Cerebellar nuclear complex (tissue), 1 donor: ENCODE data around the gene NOSTRIN.
"Not testable (repeated sequence)": the region's sequence is repeated elsewhere in the genome, so short reads cannot be mapped to it uniquely, and the experiment has no call there.

Source experiments
- DNase-seq, 2 experiments: peaks; one replicate each; lab custom pipeline; 2025; lab: John Stamatoyannopoulos, UW

The NOSTRIN gene, protein sequence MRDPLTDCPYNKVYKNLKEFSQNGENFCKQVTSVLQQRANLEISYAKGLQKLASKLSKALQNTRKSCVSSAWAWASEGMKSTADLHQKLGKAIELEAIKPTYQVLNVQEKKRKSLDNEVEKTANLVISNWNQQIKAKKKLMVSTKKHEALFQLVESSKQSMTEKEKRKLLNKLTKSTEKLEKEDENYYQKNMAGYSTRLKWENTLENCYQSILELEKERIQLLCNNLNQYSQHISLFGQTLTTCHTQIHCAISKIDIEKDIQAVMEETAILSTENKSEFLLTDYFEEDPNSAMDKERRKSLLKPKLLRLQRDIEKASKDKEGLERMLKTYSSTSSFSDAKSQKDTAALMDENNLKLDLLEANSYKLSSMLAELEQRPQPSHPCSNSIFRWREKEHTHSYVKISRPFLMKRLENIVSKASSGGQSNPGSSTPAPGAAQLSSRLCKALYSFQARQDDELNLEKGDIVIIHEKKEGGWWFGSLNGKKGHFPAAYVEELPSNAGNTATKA

GRCh38 chr2:168801961-168802858, at the start of gene NOSTRIN:
Gene NOSTRIN, plus strand, starts transcription at chr2:168802637. Its CDS starts 10 bp downstream, at chr2:168802647.
- no peak for DNase-seq

DNA sequence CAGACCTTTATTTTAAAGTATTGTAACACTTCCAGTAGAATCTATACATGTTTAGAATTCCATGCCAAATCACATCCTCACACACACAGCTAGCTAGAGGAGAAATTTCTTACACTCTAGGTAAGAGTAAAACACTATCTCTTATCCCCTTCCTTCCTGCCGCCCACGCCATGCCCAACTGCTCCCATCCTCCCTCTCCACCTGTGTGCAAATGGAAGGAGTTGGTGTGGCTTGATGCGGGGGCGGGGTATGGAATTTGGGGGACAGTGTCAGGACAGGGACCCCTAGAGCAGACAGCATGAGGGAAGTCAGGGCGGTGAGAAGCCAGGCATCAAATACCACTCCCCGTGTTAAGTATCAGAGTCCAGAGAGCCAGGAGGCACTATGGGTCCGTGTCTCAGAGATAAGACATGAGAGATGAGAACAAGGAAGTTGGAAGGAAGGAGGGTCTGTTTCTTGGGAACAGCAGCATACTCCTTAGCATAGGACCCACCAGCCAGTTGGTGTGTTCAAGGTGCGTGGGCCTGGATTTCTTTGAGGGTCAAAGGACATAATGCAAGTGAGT, 48.6 kb upstream of the NOSTRIN start:
- no peak for DNase-seq

DNA sequence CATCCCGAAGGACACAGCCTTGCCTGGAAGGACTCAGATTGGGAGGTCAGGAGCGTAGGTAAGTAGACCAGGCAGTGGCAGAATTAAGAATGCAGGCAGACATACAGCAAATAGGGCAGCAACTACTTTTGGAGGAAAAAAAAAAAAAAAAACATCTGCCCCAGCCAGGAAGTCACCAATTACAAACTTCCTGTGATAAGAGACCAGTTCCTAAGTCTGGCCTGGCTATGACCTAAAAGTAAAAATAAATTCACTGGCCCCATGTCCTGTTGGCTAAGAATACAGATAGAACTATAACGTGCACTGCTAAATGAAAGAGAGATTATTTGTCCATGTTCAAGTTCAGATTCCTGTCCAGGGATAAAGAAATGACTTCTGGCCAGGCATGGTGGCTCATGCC, 45.2 kb upstream of the NOSTRIN start:
- DNase-seq = no peak

DNA sequence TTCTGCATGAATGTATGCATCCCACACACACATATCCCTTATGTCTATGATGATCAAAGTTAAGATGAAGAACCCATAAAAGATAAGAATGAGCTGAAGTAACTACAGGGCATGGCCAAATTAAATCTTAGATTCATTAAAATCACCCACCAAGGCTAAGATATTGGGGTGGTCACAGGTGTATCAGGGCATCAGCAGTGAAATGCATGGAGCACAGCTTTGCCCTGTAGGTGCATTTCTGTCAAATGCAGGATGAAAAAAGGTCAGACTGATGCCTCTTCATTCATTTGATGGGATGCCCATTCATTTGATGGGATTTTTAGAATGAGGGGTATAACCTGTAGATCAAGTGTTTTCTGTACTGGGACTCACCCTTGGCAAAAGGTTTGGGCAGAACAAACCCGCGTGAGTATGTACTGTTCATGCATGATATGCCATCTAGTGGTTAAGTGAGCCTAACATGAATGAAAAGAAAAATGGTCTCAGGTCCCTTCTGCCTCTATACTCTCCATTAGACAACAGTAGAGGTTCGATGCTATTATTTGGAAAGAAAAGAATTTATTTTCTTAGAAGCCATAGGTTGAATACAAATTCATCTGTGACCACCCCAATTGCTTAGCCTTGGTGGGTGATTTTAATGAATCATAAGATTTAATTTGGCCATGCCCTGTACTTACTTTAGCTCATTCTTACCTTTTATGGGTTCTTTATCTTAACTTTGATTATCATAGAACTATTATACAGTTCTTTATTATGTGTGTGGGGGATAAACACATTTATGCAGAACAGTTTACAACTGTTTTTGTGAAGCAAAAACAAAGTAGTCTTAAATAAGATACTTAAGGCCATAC, 43.2 kb upstream of the NOSTRIN start:
- no peak for DNase-seq

GRCh38 chr2:168765401-168765800, 37.0 kb upstream of the NOSTRIN start:
- no peak for DNase-seq

DNA sequence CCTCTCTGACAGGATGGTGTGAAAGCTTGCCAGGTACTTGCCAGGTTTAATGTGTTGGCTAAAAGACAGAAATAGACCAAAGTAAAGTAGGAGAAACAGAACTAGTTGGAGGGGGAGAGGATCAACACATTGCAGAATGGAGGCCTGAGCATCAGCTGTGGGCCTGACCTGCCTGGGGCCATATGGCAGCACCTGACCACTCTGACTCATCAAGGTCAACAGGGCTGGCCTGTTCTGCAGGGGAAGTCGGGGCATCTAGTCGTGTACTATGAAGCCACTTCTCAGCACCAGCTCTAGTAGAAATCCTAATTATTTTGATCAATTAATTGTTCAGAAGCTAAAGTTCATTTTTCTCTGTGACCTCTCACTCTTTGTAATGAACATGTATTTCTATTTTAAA, 35.8 kb upstream of the NOSTRIN start:
- DNase-seq = no peak

DNA sequence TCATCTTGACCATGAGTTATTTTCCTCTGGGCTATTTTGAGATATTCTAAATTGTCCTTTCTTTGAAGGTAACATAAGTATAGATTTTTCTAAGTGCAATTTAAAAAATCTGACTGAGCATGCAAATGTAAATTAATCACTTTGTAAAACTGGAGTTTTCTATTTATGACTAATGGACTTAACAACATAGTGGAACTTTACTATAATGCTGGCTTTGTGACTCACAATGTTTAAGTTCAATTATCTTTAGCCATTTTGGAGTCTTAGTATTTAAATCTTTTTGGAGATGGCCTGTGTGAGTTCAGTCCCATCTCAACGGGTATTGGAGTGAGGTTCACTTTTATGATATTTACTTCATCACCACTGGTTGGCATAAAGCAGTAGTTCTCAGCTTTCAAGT, 35.2 kb upstream of the NOSTRIN start:
- no peak for DNase-seq

DNA sequence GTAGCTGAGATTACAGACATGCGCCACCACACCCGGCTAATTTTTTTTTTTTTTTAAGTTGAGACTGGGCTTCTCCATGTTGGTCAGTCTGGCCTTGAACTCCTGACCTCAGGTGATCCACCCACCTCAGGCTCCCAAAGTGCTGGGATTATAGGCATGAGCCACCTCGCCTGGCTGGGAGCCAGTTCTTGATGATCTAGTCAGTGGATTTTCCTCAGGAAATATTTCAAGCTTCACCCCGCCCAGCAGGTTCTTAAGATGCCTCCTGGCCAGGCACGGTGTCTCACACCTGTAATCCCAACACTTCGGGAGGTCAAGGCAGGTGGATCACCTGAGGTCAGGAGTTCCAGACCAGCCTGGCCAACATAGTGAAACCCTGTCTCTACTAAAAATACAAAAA, 34.1 kb upstream of the NOSTRIN start:
- not testable (repeated sequence) for DNase-seq

- no peak for DNase-seq
Measured at GRCh38 chr2:168770796-168771195, 31.6 kb upstream of the NOSTRIN start.

GRCh38 chr2:168772704-168773103, 29.7 kb upstream of the NOSTRIN start:
- no peak for DNase-seq

DNA sequence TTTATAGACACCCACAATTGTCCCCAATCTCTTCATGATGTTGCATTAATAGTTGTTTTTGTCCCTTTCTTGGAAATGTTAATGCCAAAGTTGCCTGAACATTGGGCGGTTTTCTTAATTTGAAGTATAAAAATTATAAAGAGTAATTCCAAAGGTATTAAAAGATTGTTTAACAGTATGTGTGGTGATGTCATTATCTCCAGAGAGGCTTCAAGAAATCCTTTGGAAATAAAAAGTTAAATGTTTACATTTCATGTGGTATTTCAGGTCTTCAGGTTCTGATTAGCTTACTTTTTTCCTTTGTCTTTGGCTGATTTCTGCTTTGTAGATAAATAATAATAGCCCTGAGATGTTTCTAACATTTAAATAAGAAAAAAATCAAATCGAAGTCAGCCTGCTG, 29.3 kb upstream of the NOSTRIN start:
- DNase-seq = no peak

GRCh38 chr2:168773719-168774521, 28.5 kb upstream of the NOSTRIN start:
- DNase-seq = no peak

DNA sequence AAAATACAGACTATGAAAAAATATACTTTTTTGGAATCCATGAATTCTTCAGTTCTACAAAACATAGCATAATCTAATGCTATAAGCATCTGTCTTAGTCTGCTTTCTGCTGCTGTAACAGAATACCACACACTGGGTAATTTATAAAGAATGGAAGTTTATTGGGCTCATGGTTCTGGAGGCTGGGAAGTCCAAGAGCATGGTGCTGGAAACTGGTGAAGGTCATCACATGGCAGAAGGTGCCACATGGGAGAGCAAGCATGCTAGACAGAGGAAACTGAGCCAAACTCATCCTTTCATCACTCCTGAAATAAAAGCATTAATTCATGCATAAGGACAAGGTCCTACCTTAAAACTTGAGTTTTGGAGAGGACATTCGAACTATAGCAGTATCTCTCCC, 26.6 kb upstream of the NOSTRIN start:
- DNase-seq = no peak

DNA sequence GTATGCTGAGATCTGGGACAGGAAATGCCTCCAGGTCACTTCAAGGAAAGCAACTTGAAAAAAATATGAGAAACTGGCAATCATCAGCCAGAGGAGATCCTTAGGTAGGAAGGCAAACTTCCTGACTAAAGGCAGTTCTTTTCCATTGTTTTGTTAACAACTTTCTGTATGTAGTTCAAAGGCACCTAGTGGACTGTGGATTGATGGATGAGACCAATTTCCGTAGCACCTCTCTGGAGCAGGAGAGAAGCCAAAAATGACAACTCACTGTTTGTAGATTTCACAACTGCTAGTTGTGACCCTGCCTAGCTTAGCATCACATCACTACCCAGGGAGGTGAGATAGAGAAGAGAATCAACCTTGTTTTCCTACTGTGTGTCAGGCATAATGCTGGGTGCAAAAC, 21.8 kb upstream of the NOSTRIN start:
- DNase-seq = no peak

- DNase-seq = no peak
Measured at GRCh38 chr2:168781191-168781817, 21.1 kb upstream of the NOSTRIN start.

- DNase-seq = no peak
Measured at GRCh38 chr2:168782271-168782670, 20.2 kb upstream of the NOSTRIN start.

DNA sequence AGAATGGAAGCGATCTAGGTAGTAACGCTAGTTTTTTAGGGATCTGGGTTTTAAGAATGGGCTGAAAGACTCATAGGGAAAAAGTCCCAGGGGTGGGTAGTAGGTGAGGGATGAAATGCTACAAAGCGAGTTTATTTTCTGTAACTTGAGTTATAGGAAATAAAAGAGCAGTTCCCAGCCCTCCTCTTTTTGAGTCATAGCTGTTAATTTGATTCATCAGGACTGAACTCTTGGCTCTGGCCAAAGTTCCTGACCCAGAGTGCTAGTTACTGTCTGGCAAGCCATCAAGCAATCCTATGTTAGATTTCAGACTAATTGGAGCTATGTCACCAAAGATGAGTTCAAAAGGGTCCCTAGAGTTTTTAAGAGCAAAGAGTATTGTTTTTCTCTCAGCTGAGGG, 17.4 kb upstream of the NOSTRIN start:
- DNase-seq = no peak

DNA sequence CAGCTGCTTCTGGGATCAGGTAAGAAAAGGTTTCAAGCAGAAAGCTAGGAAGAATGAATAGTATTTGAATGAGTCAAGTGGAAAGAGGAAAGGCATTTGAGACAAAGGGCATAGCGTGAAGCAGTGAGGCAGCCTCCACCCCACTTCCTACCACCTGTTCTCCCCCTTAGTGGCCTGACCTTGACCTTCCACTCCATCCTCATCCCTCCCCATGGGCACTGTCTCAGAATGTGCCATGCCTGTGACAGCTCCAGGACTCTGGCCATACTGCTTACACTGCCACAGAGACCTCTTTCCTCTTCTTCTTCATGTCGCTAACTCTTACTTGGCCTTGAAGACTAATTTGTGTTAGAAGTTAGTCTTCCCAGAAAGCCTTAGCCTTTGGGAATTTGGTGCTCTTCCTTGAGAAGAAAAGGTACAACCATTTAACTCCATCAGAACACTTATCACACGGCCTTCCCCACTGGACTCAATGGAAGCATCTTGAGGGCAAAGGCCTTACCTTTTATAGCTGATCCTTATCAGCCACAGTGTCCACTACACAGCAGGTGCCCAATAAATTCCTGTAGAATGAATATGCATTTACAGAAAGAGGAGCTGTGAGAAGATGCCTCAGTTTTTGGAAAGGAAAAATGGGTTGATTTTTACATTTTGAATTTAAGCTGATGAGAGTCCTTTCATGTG, 15.2 kb upstream of the NOSTRIN start:
- no peak for DNase-seq

GRCh38 chr2:168787782-168788376, 14.6 kb upstream of the NOSTRIN start:
- no peak for DNase-seq
